T-helper 2 cell treated with Interferon-gamma antibody and Interleukin-4, amounts not matched to agents 100 ng/mL and 5 ng/mL, for 36 hours (primary cell): ENCODE measurements around the gene CLIC5. TPM values are rescaled to one million over a fixed set of nuclear protein-coding genes. Genes with fewer than 3 reads are reported as not detected.

Experiments used
- intact Hi-C: fragments of 100-400 bp; cut with micrococcal nuclease; formaldehyde crosslinking; loops from one replicate; pipeline ENCODE4 v1.15.1; 2023
- total RNA-seq: library from RNA; stranded (reverse); gene quantifications from 2 replicates; pipeline ENCODE4 v1.2.3, GENCODE V29; 2022

Gene CLIC5
- 2.6 and 3.6 TPM in 2 replicates for total RNA-seq

DNA sequence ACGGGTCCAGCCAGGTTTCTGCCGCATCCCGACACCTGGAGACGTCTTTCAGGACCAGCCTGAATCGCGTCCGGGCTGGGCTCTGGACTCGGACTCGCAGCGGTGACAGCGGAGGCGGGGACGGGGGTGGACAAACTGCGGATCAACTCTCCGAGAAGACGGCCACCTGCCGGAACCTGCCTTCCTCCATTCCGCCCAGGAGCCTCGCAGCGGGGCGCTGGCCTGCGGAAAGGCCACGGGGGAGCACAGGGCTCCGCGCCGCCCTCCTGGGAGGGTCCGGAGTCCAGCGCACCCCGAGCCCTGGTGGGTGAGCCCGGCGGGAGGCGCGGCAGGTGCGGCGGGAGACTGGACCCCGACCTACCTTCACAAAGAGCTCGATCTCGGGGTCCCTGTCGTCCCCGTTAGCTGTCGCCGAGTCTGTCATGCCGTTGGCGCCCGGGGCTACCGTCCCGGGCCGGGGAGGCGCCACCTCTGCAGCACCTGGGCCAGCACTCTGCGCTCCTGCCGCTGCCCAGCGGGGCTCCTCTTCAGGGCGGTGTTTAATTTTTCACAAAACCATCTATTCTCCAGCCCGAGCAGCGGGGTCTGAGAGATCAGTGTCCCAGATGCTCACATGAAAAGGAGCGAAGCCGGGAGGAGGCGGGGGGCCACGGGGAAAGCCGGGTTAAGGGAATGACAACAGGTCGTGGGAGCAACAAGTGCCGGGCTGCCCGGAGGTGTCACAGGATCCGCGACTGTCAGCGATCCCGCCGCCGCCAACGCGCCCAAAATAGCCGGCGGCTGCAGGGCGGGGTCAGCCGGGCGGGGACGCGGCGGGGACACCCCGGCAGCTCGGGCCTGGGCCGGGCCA is at the start of gene CLIC5:
CLIC5 (minus strand) TSS at position 742 of the 850 bp plus-strand sequence; CDS start at position 424, 318 bp downstream.
- intact Hi-C loops: loop anchor here (10.0 kb wide), 5 partner anchors 211 to 1459 kb away; partner anchors contain the start of genes CD2AP, CYP39A1 and SLC25A27

DNA sequence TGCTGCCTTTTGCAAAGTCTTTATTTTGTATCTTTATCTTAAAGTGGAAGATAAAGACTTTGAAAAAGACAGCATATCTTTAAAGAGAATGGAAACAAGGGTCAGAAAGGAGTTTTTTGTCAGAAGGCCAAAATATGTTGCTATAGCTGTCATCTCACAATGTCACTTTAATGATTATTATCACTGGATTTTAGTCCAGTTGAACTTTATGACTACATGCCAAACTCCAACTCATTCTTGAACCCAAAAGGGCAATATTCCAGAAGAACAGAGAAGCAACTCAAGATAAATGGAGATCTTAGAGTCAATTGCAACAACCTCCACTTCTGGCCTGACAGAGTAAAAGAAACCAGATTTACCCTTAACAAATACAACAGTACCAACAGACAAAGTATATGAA is 47.3 kb upstream of the CLIC5 start:
- intact Hi-C loops: no loop called here

DNA sequence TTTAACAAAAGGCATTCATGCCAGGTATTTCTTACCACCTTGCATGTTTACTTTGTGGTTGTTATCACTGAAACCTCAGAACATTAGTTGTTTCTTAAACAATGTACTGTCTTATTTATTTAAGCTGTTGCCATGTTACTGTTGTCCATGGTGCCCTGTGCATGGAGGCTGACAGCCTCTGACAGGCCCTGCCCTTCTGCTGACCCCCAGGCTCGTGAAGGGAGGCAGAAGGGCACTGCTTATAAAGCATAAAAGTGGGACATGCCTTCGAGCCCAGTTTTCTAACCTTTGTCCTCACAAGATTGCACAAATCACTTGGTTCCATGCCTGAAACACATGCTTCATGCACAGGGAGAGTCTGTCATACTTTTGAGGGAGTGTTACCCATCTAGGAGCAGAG is 46.7 kb upstream of the CLIC5 start:
- intact Hi-C loops: no loop called here

DNA sequence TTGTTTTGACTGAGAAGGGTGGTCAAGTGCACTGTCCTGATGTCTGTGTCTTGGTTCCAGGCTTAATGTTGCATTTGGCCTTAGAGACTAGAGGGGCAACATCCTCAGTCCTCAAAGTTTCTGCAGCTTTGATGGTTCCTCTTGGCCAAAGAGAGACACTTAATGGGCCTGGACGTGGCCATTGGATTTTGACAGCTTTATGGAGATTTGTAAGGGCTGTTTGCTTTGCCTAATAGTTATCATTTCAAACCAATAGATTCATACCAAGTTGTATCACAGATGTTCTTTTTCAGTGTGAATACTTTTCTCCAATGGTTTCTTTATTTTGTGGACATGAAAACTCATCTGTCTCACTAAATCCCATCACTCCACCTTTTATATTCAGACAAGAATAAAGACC is 45.8 kb upstream of the CLIC5 start:
- intact Hi-C loops: no loop called here

DNA sequence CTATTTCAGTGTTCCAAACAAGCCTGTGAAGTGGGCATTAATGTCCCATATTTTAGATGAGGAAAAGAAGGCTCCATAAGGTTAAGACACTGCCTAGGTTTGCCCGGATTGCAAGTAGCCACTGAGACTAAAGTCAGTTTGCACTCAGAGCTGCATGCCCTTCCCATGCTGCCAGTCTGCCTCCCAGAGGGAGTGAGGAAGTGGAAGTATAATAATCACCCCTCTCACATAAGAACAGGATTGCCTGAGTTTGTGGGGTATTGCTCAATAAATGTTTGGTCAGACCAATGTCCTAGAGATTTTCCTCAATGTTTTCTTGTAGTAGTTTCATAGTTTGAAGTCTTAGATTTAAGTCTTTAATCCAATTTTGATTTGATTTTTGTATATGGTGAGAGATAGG is 43.9 kb upstream of the CLIC5 start:
- intact Hi-C loops: no loop called here

DNA sequence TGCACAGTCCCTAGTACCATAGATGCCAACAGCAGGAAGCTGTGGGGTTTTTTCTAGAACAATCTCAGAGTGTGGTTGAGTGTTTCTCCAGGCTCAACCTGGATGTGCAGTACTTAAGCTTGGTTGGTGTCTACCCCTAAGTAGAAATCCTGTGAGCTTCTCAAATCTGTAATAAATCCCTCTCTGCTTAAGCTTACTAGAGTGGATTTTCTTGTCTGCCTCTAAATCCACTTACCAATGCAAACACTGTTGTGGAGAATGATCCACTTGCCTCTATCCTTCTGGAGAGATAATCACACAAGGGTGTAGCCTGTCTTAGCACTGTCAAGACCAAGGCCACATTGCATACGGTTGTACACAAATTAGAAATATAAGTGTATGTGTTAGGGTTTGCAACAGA is 43.3 kb upstream of the CLIC5 start:
- intact Hi-C loops: no loop called here

DNA sequence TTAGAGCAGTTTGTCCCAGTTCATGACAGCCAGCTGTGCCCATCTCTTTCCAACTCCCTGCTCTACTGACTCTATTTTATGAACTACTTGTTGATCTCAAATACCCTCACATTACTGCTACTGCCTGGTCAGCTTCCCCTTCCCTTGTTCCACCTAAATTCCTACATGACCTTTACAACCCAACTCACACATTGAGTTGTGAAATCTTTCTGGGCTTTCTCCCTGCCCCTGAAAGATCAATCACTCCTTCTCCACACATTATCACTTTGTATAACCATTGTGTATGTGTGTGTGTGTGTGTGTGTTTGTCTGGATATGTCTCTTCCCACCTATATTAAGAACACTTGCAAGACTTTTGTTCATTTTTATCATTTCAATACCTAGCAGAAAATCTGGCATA is 42.1 kb upstream of the CLIC5 start:
- intact Hi-C loops: no loop called here

DNA sequence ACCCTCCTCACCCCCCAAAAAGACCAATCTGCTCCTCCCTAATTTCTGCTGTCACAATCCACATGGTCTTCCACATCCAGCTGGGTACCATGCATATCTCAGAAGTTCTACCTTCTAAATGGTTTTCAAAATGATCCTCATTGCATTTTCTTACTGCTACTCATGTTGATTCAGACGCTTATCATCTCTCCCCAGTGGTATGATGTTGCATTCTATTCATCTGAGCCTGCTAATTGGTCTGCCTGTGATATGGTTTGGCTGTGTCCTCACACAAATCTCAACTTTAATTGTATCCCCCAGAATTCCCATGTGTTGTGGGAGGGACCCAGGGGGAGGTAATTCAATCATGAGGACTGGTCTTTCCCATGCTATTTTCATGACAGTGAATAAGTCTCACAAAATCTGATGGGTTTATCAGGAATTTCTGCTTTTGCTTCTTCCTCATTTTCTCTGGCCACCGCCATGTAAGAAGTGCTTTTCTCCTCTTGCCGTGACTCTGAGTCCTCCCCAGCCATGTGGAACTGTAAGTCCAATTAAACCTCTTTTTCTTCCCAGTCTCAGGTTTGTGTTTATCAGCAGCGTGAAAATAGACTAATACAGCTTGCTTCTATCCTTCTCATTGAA is 41.4 kb upstream of the CLIC5 start:
- intact Hi-C loops: no loop called here

DNA sequence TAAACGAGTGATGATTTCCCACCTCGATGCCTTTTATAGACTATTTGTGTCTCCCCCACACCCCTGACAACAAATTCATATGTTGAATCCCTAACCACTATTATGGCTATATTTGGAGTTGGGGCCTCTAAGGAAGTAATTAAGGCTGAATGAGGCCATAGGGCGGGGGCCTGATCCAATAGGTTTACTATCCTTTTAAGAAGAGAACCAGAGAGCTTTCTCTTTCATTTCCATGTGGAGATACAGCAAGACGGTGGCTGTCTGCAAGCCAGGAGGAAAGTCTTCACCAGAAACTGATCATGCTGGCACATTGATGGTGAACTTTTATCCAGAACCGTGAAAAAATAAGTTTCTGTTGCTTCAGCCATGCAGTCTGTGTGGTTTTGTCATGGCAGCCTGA is 38.9 kb upstream of the CLIC5 start:
- intact Hi-C loops: no loop called here

DNA sequence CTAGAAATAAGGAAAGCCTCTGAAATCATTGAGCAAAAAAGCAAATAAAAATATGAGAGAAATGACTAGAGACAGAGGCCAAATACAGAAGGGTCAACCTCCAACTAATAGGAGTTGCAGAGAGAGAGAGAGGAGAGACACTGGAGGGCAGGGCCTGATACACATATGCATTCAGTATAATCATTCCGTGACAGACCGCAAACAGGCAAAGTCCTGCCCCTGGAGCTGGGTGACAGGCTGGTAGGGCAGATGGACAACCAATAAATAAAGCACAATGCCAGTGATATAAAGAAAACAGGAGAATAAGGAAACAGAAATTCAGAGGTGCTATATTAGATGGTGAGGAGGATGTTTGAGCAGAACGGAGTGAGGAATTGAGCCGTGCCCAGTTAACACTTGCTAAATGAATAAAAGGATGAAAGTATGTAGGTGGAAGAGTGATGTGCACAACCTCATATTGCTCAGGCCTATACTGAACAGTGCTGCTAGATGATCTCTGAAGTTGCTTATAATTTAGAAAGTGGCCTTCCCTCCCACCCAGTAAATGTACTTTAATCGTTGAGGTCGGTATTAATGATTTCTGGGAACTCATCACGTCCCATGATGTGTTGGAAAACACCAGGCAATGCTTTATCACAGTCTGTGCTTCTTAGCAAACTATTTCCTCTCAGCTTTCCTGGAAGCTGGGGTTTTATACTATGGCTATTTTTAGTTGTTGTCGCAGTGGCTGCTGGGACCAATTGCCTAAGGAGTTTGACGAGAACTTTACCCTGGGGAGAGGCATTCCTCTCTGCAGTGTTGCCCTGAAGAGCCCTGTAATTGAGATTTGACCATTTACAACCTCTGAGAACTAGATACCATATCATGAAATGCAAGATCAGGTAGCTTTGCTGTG is 37.6 kb upstream of the CLIC5 start:
- intact Hi-C loops: no loop called here

DNA sequence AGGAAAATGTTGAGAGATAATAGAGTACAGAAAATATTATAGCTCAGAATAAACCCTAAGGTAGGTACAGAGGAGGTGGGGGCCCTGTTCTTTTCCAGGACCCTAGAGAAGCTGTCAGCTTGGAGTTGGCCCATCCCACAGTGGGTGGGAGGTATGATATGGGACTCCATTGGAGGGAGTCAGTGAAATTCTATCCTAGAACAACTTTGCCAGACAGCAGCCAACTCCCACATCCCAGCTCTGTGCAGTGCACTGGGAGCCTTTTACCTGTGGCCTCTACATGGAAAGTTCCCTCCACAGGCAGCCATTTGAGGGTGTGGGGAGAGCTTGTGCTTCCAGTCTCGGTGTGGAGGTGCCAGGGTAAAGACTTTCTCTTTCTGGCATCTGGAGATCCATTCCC is 36.8 kb upstream of the CLIC5 start:
- intact Hi-C loops: no loop called here

DNA sequence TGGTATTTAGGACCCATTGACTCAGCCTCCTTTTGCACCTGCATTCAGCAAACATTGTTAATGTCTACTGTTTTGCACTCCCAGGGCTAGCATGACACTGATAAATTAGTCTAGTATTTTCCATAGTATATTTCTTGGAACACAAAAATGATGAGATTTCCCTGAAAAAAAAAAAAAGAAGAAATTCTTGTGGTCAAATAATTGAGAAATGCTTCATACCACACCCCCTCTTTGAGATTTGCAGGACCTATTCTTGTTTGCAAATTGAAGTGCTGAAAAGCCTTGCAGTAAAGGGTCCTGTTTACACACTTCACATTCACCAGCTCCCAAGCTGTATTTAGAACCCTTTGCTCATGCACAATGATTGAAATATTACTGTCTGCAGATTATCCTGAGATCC is 36.3 kb upstream of the CLIC5 start:
- intact Hi-C loops: no loop called here

DNA sequence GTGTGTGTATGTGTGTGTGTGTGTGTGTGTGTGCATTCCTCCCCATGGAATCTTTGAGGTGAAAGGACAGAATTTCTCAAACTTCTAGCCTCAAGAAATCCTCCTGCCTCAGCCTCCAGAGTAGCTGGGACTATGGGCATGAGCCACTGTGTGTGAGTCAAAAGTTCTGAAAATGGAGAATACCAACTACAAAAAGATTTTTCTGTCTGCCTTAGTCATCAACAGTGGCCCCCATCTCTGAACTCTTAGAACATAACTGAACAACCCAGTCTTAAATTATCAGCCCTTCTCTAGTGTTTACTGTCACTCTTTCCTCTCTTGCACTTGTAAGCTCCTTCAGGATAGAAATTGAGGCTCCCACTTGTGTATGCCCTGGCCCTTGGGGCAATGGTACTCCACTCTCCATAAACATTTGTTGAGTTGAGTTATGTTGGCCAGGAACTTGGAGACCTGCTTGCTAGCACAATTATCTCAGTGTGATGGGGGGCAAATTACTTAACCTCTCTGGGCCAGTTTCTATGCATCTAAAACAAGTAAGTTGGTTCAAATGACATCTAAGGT is 35.3 kb upstream of the CLIC5 start:
- intact Hi-C loops: no loop called here

DNA sequence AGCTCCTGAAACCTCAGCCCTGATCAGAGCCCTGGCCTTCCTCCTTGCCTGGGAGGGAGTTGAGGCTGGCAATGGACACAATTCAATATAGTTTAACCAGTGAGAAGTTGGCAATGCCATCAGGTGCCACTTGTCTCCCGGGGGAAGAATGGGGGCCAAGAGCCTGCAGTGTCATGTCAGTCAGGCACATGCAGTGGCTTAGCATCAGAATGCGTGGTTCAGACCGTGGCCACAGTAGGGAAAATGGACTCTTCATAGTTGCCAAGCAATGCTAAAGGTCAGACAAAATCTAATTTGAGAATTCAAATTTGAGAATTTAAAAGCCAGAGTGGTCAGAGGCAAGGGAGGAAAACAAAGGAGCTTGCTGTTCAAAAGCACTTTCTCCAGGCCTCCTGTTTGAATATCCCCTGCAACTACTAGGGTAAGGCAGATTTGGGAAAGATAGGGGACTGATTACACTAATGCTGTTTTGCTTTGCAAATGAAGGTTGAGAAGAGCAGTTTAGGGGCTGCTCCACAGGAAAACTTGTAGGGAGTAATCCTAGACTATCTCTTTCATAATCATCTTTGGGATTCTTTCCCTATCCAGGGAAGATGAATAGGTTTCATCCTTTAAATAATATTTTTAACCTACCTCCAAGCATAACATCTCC is 33.1 kb upstream of the CLIC5 start:
- intact Hi-C loops: no loop called here

DNA sequence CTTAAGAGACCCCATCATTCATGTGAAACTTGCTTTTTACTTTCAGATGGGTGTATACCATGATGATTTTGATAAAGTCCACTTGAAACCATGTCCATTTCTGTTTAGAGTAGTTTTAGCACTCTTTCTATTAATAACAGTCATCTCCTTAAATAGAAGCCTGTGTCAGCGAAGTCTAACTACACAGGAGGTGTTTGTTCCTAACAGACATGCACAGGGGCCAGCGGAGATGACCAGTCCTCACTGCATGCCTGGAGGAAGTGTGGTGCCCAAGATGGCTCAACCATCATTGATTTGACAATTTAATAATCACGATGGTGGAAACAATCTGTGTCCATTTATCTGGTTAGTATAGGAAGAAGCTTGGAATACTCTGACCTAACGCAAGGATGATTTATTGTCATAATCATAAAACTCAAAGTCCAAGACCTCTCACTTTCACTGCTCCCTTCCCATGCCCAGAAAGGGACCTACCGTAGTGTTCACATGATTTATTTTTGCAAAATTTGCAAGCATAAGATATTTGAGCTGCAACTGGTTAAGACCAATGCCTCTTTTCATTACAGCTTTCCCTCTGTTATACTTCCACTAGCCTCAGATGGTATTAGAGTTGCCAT is 31.0 kb upstream of the CLIC5 start:
- intact Hi-C loops: no loop called here

DNA sequence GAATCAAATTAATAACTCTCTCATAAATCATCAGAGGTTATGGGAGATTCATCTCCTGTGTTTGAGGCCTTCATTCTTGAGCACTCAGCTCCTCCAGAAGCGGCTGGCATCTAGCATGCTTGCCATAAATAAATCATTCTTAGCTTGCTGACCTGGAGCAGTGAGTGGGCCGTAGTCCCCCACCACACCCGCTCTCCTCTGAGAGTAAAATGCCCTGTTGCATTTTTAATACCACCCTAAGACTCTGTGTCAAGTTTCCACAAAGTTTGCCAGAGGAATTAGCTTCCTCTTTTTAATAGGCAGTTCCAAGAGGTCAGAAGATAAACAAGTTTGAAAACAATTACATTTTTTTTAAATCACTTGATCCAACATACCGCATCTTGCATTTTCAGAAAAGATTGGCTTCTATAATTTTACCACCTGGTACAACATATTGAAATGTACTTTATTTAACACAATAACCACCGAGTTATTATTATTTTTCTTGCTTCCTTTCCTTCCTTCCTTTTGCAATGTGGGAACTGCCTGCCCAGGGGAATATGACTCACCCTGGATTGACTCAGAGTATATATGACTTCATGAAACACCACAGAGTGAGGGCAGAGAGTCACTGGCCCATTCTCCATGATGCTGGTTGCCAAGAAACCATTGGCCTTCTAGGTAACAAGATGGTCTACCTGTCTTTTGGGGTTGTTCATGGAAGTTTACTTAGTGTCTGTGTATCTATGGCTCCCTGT is 29.4 kb upstream of the CLIC5 start:
- intact Hi-C loops: no loop called here

DNA sequence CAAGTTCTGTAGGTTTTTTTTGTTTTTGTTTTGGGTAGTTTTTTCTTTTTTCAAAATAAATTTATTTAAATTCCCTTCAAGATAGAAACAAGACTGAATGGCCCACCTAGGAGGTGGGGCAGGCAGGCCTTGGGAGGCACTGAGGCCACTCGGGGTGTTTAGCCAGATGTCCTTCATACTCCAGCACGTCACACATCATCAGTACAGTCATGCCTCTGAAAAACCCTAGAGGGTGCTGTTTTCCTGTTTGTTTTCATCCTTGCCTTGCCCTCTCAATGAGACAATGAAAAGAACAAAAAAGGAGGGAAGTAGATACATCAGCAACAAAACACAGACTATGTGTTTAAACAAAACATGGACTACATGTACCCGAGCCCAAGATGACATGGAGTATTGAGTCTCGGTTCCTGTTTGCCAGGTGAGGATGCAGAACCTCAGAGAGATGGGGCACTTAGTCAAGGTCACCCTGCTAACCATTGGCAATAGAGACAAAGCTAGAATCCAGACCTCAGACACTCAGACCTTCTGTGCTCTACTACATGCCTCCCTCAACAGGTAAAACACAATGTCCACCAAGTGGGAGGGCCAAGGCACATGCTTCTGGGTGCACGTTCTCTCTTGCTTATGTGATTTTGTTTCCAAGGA is 26.8 kb upstream of the CLIC5 start:
- intact Hi-C loops: loop anchor here (2.0 kb wide), 1 partner anchor 584 kb away; no protein-coding TSS in a partner anchor

DNA sequence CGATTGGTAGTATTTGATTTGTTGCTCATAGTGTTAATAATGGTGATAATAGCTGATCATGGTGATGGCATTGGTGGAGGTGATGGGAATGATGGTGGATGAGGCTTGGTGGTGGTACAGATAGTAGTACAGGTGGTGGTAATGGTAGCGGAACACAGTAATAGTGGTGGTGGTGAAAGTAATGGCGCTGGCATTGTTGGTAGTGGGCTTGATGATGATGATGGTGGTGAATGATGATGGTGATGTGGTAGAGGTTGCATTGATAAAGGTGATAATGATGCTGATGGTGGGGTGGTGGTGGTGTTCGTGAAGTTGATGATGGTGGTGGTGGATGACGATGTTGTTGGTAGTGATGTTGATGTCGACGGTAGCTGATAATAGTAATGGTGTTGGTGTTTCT is 24.6 kb upstream of the CLIC5 start:
- intact Hi-C loops: no loop called here

DNA sequence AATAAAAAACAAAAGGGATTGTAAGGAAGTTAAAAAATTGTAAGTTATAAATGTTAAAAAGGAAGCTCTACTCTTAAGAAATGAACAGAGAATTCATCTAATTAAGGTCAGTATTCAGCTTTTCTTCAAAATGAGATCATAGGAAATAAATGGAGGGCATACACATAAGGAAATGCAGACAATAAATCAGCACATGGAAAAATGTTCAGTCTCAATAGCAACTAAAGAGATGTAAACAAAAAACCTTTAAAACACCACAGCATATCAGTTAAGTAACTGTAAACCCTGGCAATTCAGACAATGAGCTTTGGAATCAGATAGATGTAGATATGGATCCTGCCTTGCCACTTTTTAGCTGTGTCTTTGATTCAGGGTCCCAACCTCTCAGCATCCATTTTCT is 24.0 kb upstream of the CLIC5 start:
- intact Hi-C loops: no loop called here
